NCI-H748 (cell line): Measurements from ENCODE around the gene SLC22A9.
A peak's percentile ranks its signal among the peaks of the same experiment; 100 is the strongest.

Experiments
- DNase-seq: peaks from one replicate; lab custom pipeline; 2025; ENCODE audit not compliant: unreplicated experiment; lab: John Stamatoyannopoulos, UW

The SLC22A9 gene

GRCh38 chr11:63444160-63444559, 74.6 kb downstream of the SLC22A9 start:
- no peak for DNase-seq

GRCh38 chr11:63445118-63445517, 75.5 kb downstream of the SLC22A9 start:
- DNase-seq, result no peak

- no peak for DNase-seq
Observed at GRCh38 chr11:63445720-63446119, 76.1 kb downstream of the SLC22A9 start.

GRCh38 chr11:63448646-63449045, 79.1 kb downstream of the SLC22A9 start:
- peak; percentile 32 for DNase-seq

- DNase-seq, result no peak
Observed at GRCh38 chr11:63459586-63459985, 90.0 kb downstream of the SLC22A9 start.
